Neuron (in vitro differentiated cells): ENCODE results near the gene IMMP1L.
A peak's percentile ranks its signal among the peaks of the same experiment; 100 is the strongest.

Experiments
- H2AFZ ChIP-seq: one replicate; pipeline ENCODE4 v1.6.1; 2013; ENCODE audit warnings: low read depth, mild to moderate bottlenecking, inconsistent platforms, low read length, moderate library complexity
- H3K27me3 ChIP-seq: one replicate; pipeline ENCODE4 v1.6.1; 2013; ENCODE audit warnings: low read length; ENCODE audit not compliant: insufficient read depth
- H3K36me3 ChIP-seq: one replicate; pipeline ENCODE4 v1.6.1; 2013; ENCODE audit warnings: low read length; ENCODE audit not compliant: insufficient read depth
- H3K4me1 ChIP-seq: one replicate; pipeline ENCODE4 v1.6.1; 2013; ENCODE audit warnings: low read length; ENCODE audit not compliant: insufficient read depth
- H3K4me3 ChIP-seq: 2 replicates; pipeline ENCODE4 v1.5.1; 2013; ENCODE audit warnings: mild to moderate bottlenecking, low read length, moderate library complexity
- H3K9me3 ChIP-seq: one replicate; pipeline ENCODE4 v1.6.1; 2013; ENCODE audit warnings: low read length

Gene IMMP1L

DNA sequence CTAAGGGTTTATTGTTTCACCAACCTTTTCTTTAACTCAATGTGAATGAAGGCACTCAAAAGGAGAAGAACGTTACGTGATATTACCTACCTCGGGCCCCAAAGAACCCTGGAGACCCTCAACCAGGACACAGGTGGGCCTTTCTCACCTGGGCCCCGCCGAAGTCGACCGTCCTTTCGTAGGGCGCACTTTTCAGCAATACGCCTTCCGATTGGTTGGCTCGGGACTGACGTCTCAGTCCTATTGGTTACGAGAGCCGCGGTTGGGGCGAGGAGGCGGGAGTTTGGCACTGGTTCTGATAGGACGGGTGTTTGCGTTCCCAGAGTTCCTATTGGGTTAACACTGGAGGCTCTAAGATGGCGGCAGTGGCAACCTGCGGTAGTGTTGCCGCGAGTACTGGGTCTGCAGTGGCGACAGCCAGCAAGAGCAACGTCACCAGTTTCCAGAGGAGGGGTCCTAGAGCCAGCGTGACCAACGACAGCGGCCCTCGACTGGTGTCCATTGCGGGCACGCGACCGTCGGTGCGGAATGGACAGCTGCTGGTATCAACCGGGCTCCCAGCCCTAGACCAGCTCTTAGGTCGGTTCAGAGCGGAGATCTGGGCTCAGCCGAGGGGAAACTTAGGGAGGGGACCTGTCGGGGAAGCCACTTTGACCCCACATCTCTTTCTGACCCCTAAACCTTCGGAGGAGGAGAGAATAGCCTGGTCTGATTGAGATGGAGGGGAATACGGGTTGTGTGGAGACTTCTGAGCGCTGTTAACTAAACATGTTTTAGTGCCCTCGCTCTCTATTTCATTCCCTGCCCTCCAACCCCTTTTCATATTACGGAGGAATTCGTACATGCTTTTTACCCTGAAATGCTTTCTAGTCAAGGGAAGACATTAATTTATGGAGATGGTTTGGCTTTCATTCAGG is at the start of gene IMMP1L, which contains the start of gene ELP4:
TSS of gene IMMP1L (minus strand) at position 194 of the 917 bp plus-strand sequence. CDS start 46,346 bp downstream, outside the sequence.
TSS of gene ELP4 (plus strand) at position 339 of the 917 bp plus-strand sequence. CDS start at position 357, 18 bp downstream.
- Histone ChIP-seq H3K27me3 (no peaks in the 10 kb centered on the region), H3K4me1 (peaks cover 23% of the 10 kb centered on the region)

DNA sequence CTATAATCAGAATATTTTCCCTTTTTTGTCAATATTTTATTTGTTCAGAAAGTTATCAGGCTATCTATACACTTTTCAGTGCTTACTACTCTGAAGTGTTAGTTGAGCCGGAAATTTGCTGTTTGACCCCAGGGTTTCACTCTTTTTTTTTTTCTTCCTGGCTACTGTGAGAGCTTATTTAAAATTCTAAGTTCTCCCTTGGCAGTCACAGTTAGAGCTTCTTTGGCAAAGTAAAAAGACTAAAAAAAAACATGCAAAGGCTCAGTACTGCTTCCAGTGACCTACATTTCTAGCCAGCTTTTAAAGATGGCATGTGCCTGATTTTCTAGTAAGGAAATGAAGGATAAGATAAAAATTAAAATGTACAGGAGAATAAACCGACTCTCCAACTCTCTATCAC is 48.6 kb upstream of the IMMP1L start:
- Histone ChIP-seq H3K27me3 (no peaks in the 10 kb centered on the region), H3K9me3 (peaks cover 2% of the 10 kb centered on the region), H3K36me3 (no peaks in the 10 kb centered on the region), H3K4me3 (no peak overlapping the region), H3K4me1 (peaks cover 19% of the 10 kb centered on the region), H2AFZ (no peak overlapping the region)

More for the DNA sequence above, at the start of gene IMMP1L, which contains the start of gene ELP4:
- Histone ChIP-seq H3K4me3 (peak within 1 kb of the TSS; percentile 90), H3K36me3 (peaks cover 6% of the 10 kb centered on the region), H2AFZ (peak within 1 kb of the TSS; percentile 60), H3K9me3 (peaks cover 3% of the 10 kb centered on the region)

DNA sequence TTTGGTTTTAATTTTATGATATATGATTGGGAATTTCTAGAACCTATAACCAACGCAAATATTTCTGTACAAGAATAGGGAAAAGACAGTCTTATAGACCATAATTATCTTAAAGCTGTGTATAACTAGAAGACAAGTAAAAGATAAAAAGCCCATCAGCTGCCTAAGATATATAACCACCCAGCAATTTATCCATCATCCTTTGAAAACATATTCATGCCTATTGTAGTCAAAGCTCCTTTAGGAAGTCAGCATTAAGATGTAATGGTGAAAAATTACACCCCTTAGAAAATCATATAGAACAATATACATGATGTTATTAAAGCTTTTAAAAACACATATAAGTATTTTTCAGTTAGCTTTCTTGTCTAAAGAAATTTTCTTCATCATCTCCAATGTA is 46.5 kb upstream of the IMMP1L start:
- peaks cover 19% of the 10 kb centered on the region for H3K4me1 ChIP-seq
- H2AFZ ChIP-seq: no peak overlapping the region
- H3K9me3 ChIP-seq: peaks cover 2% of the 10 kb centered on the region
- H3K4me3 ChIP-seq: no peak overlapping the region
- H3K27me3 ChIP-seq: no peaks in the 10 kb centered on the region
- H3K36me3 ChIP-seq: no peaks in the 10 kb centered on the region

DNA sequence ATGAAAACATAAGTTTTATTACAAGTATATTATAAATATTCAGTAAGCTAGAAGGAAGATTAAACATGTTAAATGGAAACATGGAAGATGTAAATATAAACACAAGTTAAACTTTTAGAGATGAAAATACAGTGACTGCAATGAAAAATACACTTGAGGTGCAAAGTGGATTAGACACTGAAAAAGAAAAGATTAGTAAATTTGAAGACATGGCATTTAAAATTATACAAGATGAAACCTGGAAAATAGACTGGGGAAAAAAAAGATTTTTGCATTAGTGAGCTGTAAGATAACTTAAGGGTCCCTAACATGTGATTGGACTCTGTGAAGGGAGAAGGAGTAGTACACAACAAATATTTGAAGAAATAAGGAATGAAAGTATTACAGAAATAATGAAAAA is 33.4 kb upstream of the IMMP1L start:
- H3K9me3 ChIP-seq: peaks cover 7% of the 10 kb centered on the region
- no peaks in the 10 kb centered on the region for H3K27me3 ChIP-seq
- H3K4me1 ChIP-seq: no peaks in the 10 kb centered on the region
- peaks cover 23% of the 10 kb centered on the region for H3K36me3 ChIP-seq
- H2AFZ ChIP-seq: no peak overlapping the region
- no peak overlapping the region for H3K4me3 ChIP-seq

DNA sequence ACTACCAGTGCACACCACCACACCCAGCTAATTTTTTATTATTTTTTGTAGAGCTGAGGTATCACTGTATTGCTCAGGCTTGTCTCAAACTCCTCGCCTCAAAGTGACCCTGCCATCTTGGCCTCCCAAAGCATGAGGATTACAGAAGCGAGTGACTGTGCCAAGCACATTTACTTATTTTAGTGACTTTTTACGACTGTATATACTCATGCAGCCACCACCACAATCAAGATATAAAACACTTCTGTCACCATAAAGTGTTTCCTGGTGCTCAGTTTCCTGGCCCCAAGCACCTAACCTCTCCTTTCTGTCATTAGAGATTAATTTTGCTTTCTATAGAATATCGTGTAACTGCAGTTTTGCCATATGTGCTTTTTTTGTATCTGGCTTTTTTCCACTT is 26.1 kb upstream of the IMMP1L start:
- Histone ChIP-seq H3K27me3 (no peaks in the 10 kb centered on the region), H3K4me1 (peaks cover 2% of the 10 kb centered on the region), H3K9me3 (peaks cover 5% of the 10 kb centered on the region), H3K4me3 (no peak overlapping the region), H2AFZ (no peak overlapping the region), H3K36me3 (peaks cover 5% of the 10 kb centered on the region)

GRCh38 chr11:31531293-31531692 is 21.9 kb upstream of the IMMP1L start:
- Histone ChIP-seq H3K4me3 (no peak overlapping the region), H3K4me1 (peaks cover 2% of the 10 kb centered on the region), H3K27me3 (no peaks in the 10 kb centered on the region), H2AFZ (no peak overlapping the region), H3K36me3 (peaks cover 3% of the 10 kb centered on the region), H3K9me3 (peaks cover 5% of the 10 kb centered on the region)

- Histone ChIP-seq H3K4me1 (peaks cover 2% of the 10 kb centered on the region), H3K36me3 (no peaks in the 10 kb centered on the region), H3K9me3 (peaks cover 3% of the 10 kb centered on the region), H3K27me3 (no peaks in the 10 kb centered on the region), H3K4me3 (no peak overlapping the region), H2AFZ (no peak overlapping the region)
Measured at GRCh38 chr11:31529701-31530100, 20.3 kb upstream of the IMMP1L start.

GRCh38 chr11:31529189-31529588 is 19.8 kb upstream of the IMMP1L start:
- Histone ChIP-seq H3K36me3 (no peaks in the 10 kb centered on the region), H3K9me3 (peaks cover 5% of the 10 kb centered on the region), H3K27me3 (no peaks in the 10 kb centered on the region), H3K4me1 (peaks cover 2% of the 10 kb centered on the region), H2AFZ (no peak overlapping the region), H3K4me3 (no peak overlapping the region)

- Histone ChIP-seq H3K9me3 (peaks cover 4% of the 10 kb centered on the region), H3K4me1 (no peaks in the 10 kb centered on the region), H3K4me3 (no peak overlapping the region), H3K27me3 (no peaks in the 10 kb centered on the region), H2AFZ (no peak overlapping the region), H3K36me3 (peaks cover 3% of the 10 kb centered on the region)
Measured at GRCh38 chr11:31521497-31522150, 12.2 kb upstream of the IMMP1L start.

- Histone ChIP-seq H3K36me3 (no peaks in the 10 kb centered on the region), H3K4me1 (peaks cover 23% of the 10 kb centered on the region), H2AFZ (no peak overlapping the region), H3K27me3 (no peaks in the 10 kb centered on the region), H3K9me3 (no peaks in the 10 kb centered on the region), H3K4me3 (no peak overlapping the region)
Measured at GRCh38 chr11:31512117-31512516, 2.7 kb upstream of the IMMP1L start.

GRCh38 chr11:31509051-31509428 is 382 bp downstream of the IMMP1L start:
- no peaks in the 10 kb centered on the region for H3K27me3 ChIP-seq
- peak overlapping the region; percentile 60 for H2AFZ ChIP-seq
- H3K9me3 ChIP-seq: peaks cover 3% of the 10 kb centered on the region
- peak overlapping the region; percentile 90 for H3K4me3 ChIP-seq
- peaks cover 23% of the 10 kb centered on the region for H3K4me1 ChIP-seq
- peaks cover 13% of the 10 kb centered on the region for H3K36me3 ChIP-seq

DNA sequence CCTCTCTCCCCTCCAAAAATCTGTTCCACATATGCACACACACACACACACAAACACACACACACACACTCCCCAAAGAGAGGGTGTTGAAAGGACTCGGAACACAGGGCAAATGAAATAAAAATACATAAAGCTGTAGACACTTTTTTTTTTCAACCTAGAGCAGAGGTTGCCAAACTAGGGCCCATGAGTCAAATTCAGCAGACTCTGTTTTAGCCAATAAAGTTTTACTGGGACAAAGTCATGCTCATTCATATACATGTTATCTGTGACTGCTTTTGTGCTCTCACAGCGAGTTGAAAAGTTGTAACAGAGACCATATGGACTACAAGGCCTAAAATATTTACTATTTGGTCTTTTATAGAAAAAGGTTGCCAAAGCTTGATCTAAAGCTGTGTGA is 8.9 kb downstream of the IMMP1L start:
- Histone ChIP-seq H3K27me3 (no peaks in the 10 kb centered on the region), H2AFZ (no peak overlapping the region), H3K4me3 (no peak overlapping the region), H3K4me1 (no peaks in the 10 kb centered on the region), H3K9me3 (peaks cover 3% of the 10 kb centered on the region), H3K36me3 (peaks cover 21% of the 10 kb centered on the region)

GRCh38 chr11:31499576-31500178 is 9.7 kb downstream of the IMMP1L start:
- Histone ChIP-seq H3K36me3 (peaks cover 16% of the 10 kb centered on the region), H2AFZ (no peak overlapping the region), H3K27me3 (no peaks in the 10 kb centered on the region), H3K9me3 (no peaks in the 10 kb centered on the region), H3K4me3 (no peak overlapping the region), H3K4me1 (no peaks in the 10 kb centered on the region)
